GM23338 (cell line): ENCODE measurements around the gene HIPK1. TPM values are rescaled to one million over a fixed set of nuclear protein-coding genes. Genes with fewer than 3 reads are reported as not detected.

ENCODE experiments used
- ATAC-seq: fragments of 200-7000 bp; cut with Tn5 transposase; 3 replicates; pipeline ENCODE4 v1.9.1; 2020
- DNase-seq: peaks from one replicate; pipeline ENCODE4 v3.0.0-alpha.2; 2015; ENCODE audit warnings: low spot score
- H2AFZ ChIP-seq: fragments of 200-600 bp; sonication (generic); 2 replicates; pipeline ENCODE4 v1.8.0; 2016; ENCODE audit warnings: antibody characterized with exemption, mild to moderate bottlenecking, moderate library complexity
- H3F3A ChIP-seq: fragments of 200-600 bp; sonication (generic); replicated peaks from 2 replicates; pipeline ENCODE4 v1.8.0; 2017; ENCODE audit warnings: antibody characterized with exemption, mixed run types, low read depth
- H3K27ac ChIP-seq: fragments of 200-600 bp; sonication (generic); 2 replicates; pipeline ENCODE4 v1.6.1; 2016; ENCODE audit warnings: low read depth
- H3K27me3 ChIP-seq: fragments of 200-600 bp; sonication (generic); 2 replicates; pipeline ENCODE4 v1.8.0; 2016; ENCODE audit warnings: mild to moderate bottlenecking, mixed run types, moderate library complexity; ENCODE audit not compliant: insufficient read depth
- H3K36me3 ChIP-seq: fragments of 200-600 bp; sonication (generic); 2 replicates; pipeline ENCODE4 v1.8.0; 2016; ENCODE audit warnings: mild to moderate bottlenecking; ENCODE audit not compliant: insufficient read depth
- H3K4me1 ChIP-seq: fragments of 200-600 bp; sonication (generic); 2 replicates; pipeline ENCODE4 v1.8.0; 2016; ENCODE audit warnings: mild to moderate bottlenecking, moderate library complexity; ENCODE audit not compliant: insufficient read depth
- H3K4me2 ChIP-seq: fragments of 200-600 bp; sonication (generic); 2 replicates; pipeline ENCODE4 v1.7.1; 2017; ENCODE audit warnings: mixed run types
- H3K4me3 ChIP-seq: fragments of 200-600 bp; sonication (generic); 2 replicates; pipeline ENCODE4 v1.6.1; 2016; ENCODE audit warnings: mixed run types
- H3K79me2 ChIP-seq: fragments of 200-600 bp; sonication (generic); replicated peaks from 2 replicates; pipeline ENCODE4 v1.8.0; 2017; ENCODE audit warnings: mild to moderate bottlenecking; ENCODE audit not compliant: insufficient read depth
- H3K9me2 ChIP-seq: fragments of 200-600 bp; sonication (generic); 2 replicates; pipeline ENCODE4 v1.8.0; 2017; ENCODE audit not compliant: insufficient read depth
- H4K20me1 ChIP-seq: fragments of 200-600 bp; sonication (generic); replicated peaks from 2 replicates; pipeline ENCODE4 v1.8.0; 2017; ENCODE audit warnings: mild to moderate bottlenecking; ENCODE audit not compliant: insufficient read depth
- H3K27ac Mint-ChIP-seq: 2 replicates; pipeline ENCODE4 v1.8.0; 2020; ENCODE audit warnings: inconsistent platforms, mild to moderate bottlenecking, moderate library complexity, mixed read lengths
- H3K27me3 Mint-ChIP-seq: 3 replicates; pipeline ENCODE4 v1.8.0; 2022; ENCODE audit warnings: low read depth, mild to moderate bottlenecking, moderate library complexity, mixed read lengths, inconsistent platforms; ENCODE audit not compliant: insufficient read depth, poor library complexity
- H3K36me3 Mint-ChIP-seq: 3 replicates; pipeline ENCODE4 v1.8.0; 2021; ENCODE audit warnings: low read depth, mild to moderate bottlenecking, inconsistent platforms, moderate library complexity, mixed read lengths
- H3K4me1 Mint-ChIP-seq: 3 replicates; pipeline ENCODE4 v1.8.0; 2020; ENCODE audit warnings: mild to moderate bottlenecking, inconsistent platforms, mixed read lengths
- H3K4me3 Mint-ChIP-seq: 3 replicates; pipeline ENCODE4 v1.8.0; 2021; ENCODE audit warnings: moderate library complexity, mild to moderate bottlenecking, inconsistent platforms, mixed read lengths
- H3K9me3 Mint-ChIP-seq: 3 replicates; pipeline ENCODE4 v1.8.0; 2020; ENCODE audit warnings: moderate library complexity, mild to moderate bottlenecking, inconsistent platforms, mixed read lengths
- EZH2 ChIP-seq: fragments of 200-600 bp; sonication (generic); IDR thresholded peaks from one replicate; pipeline ENCODE4 v1.8.0; 2017; ENCODE audit warnings: antibody characterized with exemption, mild to moderate bottlenecking, low read depth; ENCODE audit not compliant: unreplicated experiment
- EZH2phosphoT487 ChIP-seq: fragments of 200-600 bp; sonication (generic); IDR thresholded peaks from one replicate; pipeline ENCODE4 v1.8.1; 2018; ENCODE audit warnings: antibody characterized with exemption; ENCODE audit not compliant: unreplicated experiment
- JUNB ChIP-seq: IDR thresholded peaks from one replicate; pipeline ENCODE4 v1.6.1; 2016; ENCODE audit warnings: antibody characterized with exemption; ENCODE audit not compliant: unreplicated experiment
- NANOG ChIP-seq: IDR thresholded peaks from 2 replicates; pipeline ENCODE4 v1.6.1; 2016; ENCODE audit warnings: antibody characterized with exemption, borderline replicate concordance
- POLR2AphosphoS5 ChIP-seq: IDR thresholded peaks from 2 replicates; pipeline ENCODE4 v1.6.1; 2016; ENCODE audit warnings: antibody characterized with exemption, low read depth
- STAT1 ChIP-seq: IDR thresholded peaks from one replicate; pipeline ENCODE4 v1.6.1; 2016; ENCODE audit warnings: antibody characterized with exemption; ENCODE audit not compliant: unreplicated experiment
- ZNF114 ChIP-seq: fragments of 250-450 bp; sonication (Bioruptor Pico); IDR thresholded peaks from 2 replicates; pipeline ENCODE4 v1.5.0; 2020; ENCODE audit warnings: mild to moderate bottlenecking, moderate library complexity
- ZNF331 ChIP-seq: fragments of 250-450 bp; sonication (Bioruptor Pico); IDR thresholded peaks from 2 replicates; pipeline ENCODE4 v1.5.0; 2020; ENCODE audit warnings: low read depth, mild to moderate bottlenecking, moderate library complexity
- polyA plus RNA-seq: library from polyadenylated mRNA; unstranded; fragments of >200 nt; fragmentation: Nextera tagmentation; extraction: Ambion mirVana; gene quantifications from 2 replicates; pipeline ENCODE4 v1.2.1, GENCODE V29; 2016
- total RNA-seq: library from RNA; depleted of rRNA; stranded (reverse); fragments of >200 nt; shearing (Covaris generic); gene quantifications from 2 replicates; pipeline ENCODE4 v1.2.3, GENCODE V29; 2014
- TF ChIP-seq, protein P1 (sequence below): IDR thresholded peaks from one replicate; pipeline ENCODE4 v1.6.1; 2018; ENCODE audit warnings: antibody characterized with exemption; ENCODE audit not compliant: unreplicated experiment
- TF ChIP-seq, protein P2 (sequence below), 2 experiments: fragments of 200-600 bp in 1 of 2; sonication (generic) in 1 of 2; conservative IDR thresholded peaks; 2 replicates each; pipeline versions ENCODE4 v1.5.1 to v1.6.1; 2016 to 2017; ENCODE audit warnings: antibody characterized with exemption in 2 of 2, low read depth in 2 of 2, mild to moderate bottlenecking in 2 of 2, moderate library complexity in 1 of 2
- TF ChIP-seq, protein P3 (sequence below): IDR thresholded peaks from 2 replicates; pipeline ENCODE4 v1.6.1; 2016; ENCODE audit warnings: antibody characterized with exemption

Gene HIPK1
- total and polyA plus RNA-seq, 2 experiments from 2014 or later, result 14.3 to 47.5 TPM

DNA sequence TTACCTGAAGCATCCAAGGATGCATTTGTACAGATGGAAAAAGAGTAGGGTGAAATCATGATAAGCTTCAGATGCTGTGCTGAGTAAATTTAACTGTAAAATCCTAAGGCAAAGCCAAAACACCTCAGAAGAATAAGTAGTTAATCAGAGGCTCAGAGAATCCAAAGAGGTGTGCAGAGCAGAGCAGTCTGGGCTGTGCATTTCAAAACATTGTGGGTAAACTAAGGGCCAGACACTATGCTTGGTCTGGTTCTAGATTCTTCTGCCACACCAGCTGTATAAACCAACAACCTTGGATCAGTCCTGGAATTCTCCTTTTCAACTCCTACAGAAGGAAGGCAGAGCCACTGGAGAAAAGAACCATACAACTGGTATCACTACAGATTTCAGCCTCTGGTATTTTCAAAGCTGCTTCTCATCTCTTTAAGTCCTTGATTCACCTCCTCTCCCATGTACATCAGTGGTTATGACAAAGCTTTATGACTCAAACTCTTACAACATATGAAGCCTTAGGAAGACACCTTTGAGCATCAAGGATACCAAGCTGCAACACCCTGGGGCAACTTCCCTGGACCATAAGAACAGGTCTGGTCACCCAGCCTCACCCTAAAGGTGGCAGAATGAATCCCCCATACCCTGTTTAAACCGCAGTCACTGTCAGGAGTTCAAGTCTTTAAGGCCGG, 11.6 kb upstream of the HIPK1 start (continued):
- TF ChIP-seq, protein P1, sequence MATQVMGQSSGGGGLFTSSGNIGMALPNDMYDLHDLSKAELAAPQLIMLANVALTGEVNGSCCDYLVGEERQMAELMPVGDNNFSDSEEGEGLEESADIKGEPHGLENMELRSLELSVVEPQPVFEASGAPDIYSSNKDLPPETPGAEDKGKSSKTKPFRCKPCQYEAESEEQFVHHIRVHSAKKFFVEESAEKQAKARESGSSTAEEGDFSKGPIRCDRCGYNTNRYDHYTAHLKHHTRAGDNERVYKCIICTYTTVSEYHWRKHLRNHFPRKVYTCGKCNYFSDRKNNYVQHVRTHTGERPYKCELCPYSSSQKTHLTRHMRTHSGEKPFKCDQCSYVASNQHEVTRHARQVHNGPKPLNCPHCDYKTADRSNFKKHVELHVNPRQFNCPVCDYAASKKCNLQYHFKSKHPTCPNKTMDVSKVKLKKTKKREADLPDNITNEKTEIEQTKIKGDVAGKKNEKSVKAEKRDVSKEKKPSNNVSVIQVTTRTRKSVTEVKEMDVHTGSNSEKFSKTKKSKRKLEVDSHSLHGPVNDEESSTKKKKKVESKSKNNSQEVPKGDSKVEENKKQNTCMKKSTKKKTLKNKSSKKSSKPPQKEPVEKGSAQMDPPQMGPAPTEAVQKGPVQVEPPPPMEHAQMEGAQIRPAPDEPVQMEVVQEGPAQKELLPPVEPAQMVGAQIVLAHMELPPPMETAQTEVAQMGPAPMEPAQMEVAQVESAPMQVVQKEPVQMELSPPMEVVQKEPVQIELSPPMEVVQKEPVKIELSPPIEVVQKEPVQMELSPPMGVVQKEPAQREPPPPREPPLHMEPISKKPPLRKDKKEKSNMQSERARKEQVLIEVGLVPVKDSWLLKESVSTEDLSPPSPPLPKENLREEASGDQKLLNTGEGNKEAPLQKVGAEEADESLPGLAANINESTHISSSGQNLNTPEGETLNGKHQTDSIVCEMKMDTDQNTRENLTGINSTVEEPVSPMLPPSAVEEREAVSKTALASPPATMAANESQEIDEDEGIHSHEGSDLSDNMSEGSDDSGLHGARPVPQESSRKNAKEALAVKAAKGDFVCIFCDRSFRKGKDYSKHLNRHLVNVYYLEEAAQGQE, result no peak
- TF ChIP-seq, protein P2, sequence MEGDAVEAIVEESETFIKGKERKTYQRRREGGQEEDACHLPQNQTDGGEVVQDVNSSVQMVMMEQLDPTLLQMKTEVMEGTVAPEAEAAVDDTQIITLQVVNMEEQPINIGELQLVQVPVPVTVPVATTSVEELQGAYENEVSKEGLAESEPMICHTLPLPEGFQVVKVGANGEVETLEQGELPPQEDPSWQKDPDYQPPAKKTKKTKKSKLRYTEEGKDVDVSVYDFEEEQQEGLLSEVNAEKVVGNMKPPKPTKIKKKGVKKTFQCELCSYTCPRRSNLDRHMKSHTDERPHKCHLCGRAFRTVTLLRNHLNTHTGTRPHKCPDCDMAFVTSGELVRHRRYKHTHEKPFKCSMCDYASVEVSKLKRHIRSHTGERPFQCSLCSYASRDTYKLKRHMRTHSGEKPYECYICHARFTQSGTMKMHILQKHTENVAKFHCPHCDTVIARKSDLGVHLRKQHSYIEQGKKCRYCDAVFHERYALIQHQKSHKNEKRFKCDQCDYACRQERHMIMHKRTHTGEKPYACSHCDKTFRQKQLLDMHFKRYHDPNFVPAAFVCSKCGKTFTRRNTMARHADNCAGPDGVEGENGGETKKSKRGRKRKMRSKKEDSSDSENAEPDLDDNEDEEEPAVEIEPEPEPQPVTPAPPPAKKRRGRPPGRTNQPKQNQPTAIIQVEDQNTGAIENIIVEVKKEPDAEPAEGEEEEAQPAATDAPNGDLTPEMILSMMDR (conservative IDR thresholded peaks at IDR 0.05; ENCODE audit: low read depth in 2 of 2), result no peak
- TF ChIP-seq STAT1, result no peak
- no peak for TF ChIP-seq NANOG
- TF ChIP-seq, protein P3, sequence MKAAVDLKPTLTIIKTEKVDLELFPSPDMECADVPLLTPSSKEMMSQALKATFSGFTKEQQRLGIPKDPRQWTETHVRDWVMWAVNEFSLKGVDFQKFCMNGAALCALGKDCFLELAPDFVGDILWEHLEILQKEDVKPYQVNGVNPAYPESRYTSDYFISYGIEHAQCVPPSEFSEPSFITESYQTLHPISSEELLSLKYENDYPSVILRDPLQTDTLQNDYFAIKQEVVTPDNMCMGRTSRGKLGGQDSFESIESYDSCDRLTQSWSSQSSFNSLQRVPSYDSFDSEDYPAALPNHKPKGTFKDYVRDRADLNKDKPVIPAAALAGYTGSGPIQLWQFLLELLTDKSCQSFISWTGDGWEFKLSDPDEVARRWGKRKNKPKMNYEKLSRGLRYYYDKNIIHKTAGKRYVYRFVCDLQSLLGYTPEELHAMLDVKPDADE, result no peak
- TF ChIP-seq JUNB, result no peak
- no peak for TF ChIP-seq ZNF331 (CRISPR knock-in tag)
- no peak for TF ChIP-seq EZH2
- TF ChIP-seq POLR2AphosphoS5, result no peak
- no peak for TF ChIP-seq ZNF114
- no peak for TF ChIP-seq EZH2phosphoT487

DNA sequence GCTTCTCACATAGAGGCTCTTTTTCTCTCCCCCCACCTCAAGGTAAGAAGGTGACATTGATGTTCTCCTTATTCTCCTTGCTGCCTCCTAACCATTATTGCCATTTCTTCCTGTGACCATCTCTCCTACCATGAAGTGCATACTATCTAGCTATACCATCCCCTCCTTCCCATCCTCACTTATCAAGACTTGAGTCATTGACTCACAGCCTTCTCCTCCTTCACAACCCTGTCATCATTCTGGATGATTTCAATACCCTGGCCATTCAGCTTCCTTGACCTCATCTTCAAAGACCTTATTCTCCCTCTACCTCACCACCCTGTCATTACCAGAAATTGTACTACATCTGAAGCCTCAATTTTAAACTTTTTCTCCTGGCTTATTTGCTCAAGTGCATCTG, 10.9 kb upstream of the HIPK1 start:
- Mint-ChIP-seq H3K36me3 (no peaks in the 10 kb centered on the region), H3K4me1 (peaks cover 3% of the 10 kb centered on the region; the same call in 1 of the 3 replicates)
- no peaks in the 10 kb centered on the region for H4K20me1 ChIP-seq
- TF ChIP-seq, protein P3, result no peak
- TF ChIP-seq JUNB (no peak), STAT1 (no peak), POLR2AphosphoS5 (no peak)

More for the DNA sequence above, 10.9 kb upstream of the HIPK1 start:
- no peaks in the 10 kb centered on the region for H3K4me1 ChIP-seq
- H3K9me2 ChIP-seq, result peaks cover 3% of the 10 kb centered on the region; the same call in 1 of the 2 replicates
- no peak overlapping the region for H2AFZ ChIP-seq
- no peak overlapping the region for H3K4me3 ChIP-seq
- H3K79me2 ChIP-seq, result no peaks in the 10 kb centered on the region
- no peak overlapping the region for H3K4me3 Mint-ChIP-seq
- DNase-seq (no peak), ATAC-seq (no peak)
- H3K9me3 Mint-ChIP-seq, result no peaks in the 10 kb centered on the region
- no peak overlapping the region for H3K27ac ChIP-seq
- H3K4me2 ChIP-seq, result no peak overlapping the region
- no peak overlapping the region for H3K27ac Mint-ChIP-seq
- peaks cover 4% of the 10 kb centered on the region; the same call in 1 of the 2 replicates for H3K27me3 ChIP-seq
- no peaks in the 10 kb centered on the region for H3K36me3 ChIP-seq
- H3F3A ChIP-seq, result no peaks in the 10 kb centered on the region
- H3K27me3 Mint-ChIP-seq, result no peaks in the 10 kb centered on the region
